K562 (cell line): ENCODE results near the gene GJC2. TPM values are rescaled to one million over a fixed set of nuclear protein-coding genes. Genes with fewer than 3 reads are reported as not detected.
A peak's percentile ranks its signal among the peaks of the same experiment; 100 is the strongest.

Experiments
- ATAC-seq: fragments of 200-7000 bp; cut with Tn5 transposase; 3 replicates; pipeline ENCODE4 v1.9.1; 2020; ENCODE audit warnings: moderate library complexity
- BruUV-seq: library from RNA; stranded (reverse); fragments of 400-500 nt; replicated peaks from 2 replicates; lab custom pipeline; 2021; lab: Mats Ljungman, UMichigan
- CTCF ChIA-PET: fragments of 300-600 bp; formaldehyde crosslinking; extraction: SDS; loops from one replicate; lab custom pipeline; 2021; ENCODE audit warnings: low intra/inter-chr PET ratio; lab: Yijun Ruan, JAX
- POLR2A ChIA-PET: fragments of 300-600, 350-650 bp; sonication (Branson Sonifier 250); formaldehyde crosslinking; extraction: SDS; loops from one replicate; lab custom pipeline; 2021; ENCODE audit warnings: antibody characterized with exemption, inconsistent platforms; lab: Yijun Ruan, JAX
- DNase-seq, 4 experiments: peaks; one replicate each; pipeline versions ENCODE4 v3.0.0 to v3.0.0-alpha.2; 2011 to 2018; ENCODE audit warnings: low spot score in 3 of 4, mixed read lengths in 3 of 4; ENCODE audit errors: extremely low read depth in 1 of 4
- FAIRE-seq: peaks from 2 replicates; lab custom pipeline; 2011; peaks lifted over from hg19 to GRCh38; lab: Jason Lieb, UNC
- H2AFZ ChIP-seq: 2 replicates; pipeline ENCODE4 v1.6.0; 2011; ENCODE audit warnings: low read depth, low read length, control low read depth, inconsistent platforms
- H3K27ac ChIP-seq: fragments of 200-600 bp; 3 replicates; pipeline ENCODE4 v1.8.0; 2011; ENCODE audit warnings: low read depth, mild to moderate bottlenecking, control low read depth, inconsistent platforms, low read length, moderate library complexity, mixed read lengths; ENCODE audit errors: extremely low read depth
- H3K27me3 ChIP-seq, 2 experiments: fragments of 300-600 bp in 1 of 2; 2 replicates in 1 of 2; 3 replicates in 1 of 2; pipeline versions ENCODE4 v1.6.0 to v1.8.0; 2011; ENCODE audit warnings: inconsistent platforms in 2 of 2, low read length in 2 of 2, mild to moderate bottlenecking in 1 of 2, mixed read lengths in 1 of 2, moderate library complexity in 1 of 2; ENCODE audit not compliant: control insufficient read depth in 2 of 2, insufficient read depth in 2 of 2
- H3K36me3 ChIP-seq: fragments of 300-600 bp; 3 replicates; pipeline ENCODE4 v1.8.0; 2011; ENCODE audit warnings: mild to moderate bottlenecking, low read length, inconsistent platforms; ENCODE audit not compliant: control insufficient read depth, insufficient read depth
- H3K4me1 ChIP-seq, 2 experiments: fragments of 200-600 bp in 1 of 2; replicated peaks in 1 of 2; 2 replicates in 1 of 2; 3 replicates in 1 of 2; pipeline versions ENCODE4 v1.5.1 to v1.8.0; 2011; ENCODE audit warnings: inconsistent platforms in 2 of 2, low read length in 2 of 2, mild to moderate bottlenecking in 1 of 2, mixed read lengths in 1 of 2, moderate library complexity in 1 of 2; ENCODE audit not compliant: control insufficient read depth in 2 of 2, insufficient read depth in 2 of 2
- H3K4me2 ChIP-seq: 2 replicates; pipeline ENCODE4 v1.6.1; 2011; ENCODE audit warnings: low read length, control low read depth, inconsistent platforms, mixed read lengths; ENCODE audit not compliant: insufficient read depth
- H3K4me3 ChIP-seq: fragments of 200-600 bp; sonication (generic), shearing (Covaris generic); 2 replicates; pipeline ENCODE4 v1.5.1; 2016; ENCODE audit warnings: control low read depth, inconsistent platforms
- H3K79me2 ChIP-seq: fragments of 200-600 bp; 3 replicates; pipeline ENCODE4 v1.8.0; 2011; ENCODE audit warnings: low read length, inconsistent platforms; ENCODE audit not compliant: control insufficient read depth, insufficient read depth
- H3K9ac ChIP-seq, 2 experiments: 2 replicates each; pipeline versions ENCODE4 v1.6.0 to v1.6.1; 2011; ENCODE audit warnings: low read depth in 2 of 2, low read length in 2 of 2, control low read depth in 1 of 2, inconsistent platforms in 1 of 2, mild to moderate bottlenecking in 1 of 2, mixed read lengths in 1 of 2; ENCODE audit not compliant: insufficient read depth in 1 of 2
- H3K9me1 ChIP-seq: one replicate; pipeline ENCODE4 v1.6.0; 2011; ENCODE audit warnings: inconsistent platforms, mild to moderate bottlenecking, low read length, moderate library complexity; ENCODE audit not compliant: control insufficient read depth, insufficient read depth
- H3K9me3 ChIP-seq: replicated peaks from 2 replicates; pipeline ENCODE4 v1.5.1; 2011; ENCODE audit warnings: low read depth, low read length, inconsistent platforms; ENCODE audit not compliant: control insufficient read depth, insufficient read depth
- H4K20me1 ChIP-seq: replicated peaks from 2 replicates; pipeline ENCODE4 v1.6.1; 2011; ENCODE audit warnings: low read length, inconsistent platforms, mixed read lengths; ENCODE audit not compliant: control insufficient read depth, insufficient read depth
- ATF4 ChIP-seq: fragments of 450-650 bp; formaldehyde crosslinking; IDR thresholded peaks from 2 replicates; pipeline ENCODE4 v1.4.0; 2022; ENCODE audit warnings: mild to moderate bottlenecking, moderate library complexity
- CBFA2T2 ChIP-seq: fragments of 450-650 bp; conservative IDR thresholded peaks from 2 replicates; pipeline ENCODE4 v1.6.1; 2017; ENCODE audit warnings: mild to moderate bottlenecking
- E2F1 ChIP-seq: sonication (generic); formaldehyde crosslinking; IDR thresholded peaks from 2 replicates; pipeline ENCODE4 v1.8.1; 2023; ENCODE audit warnings: mild to moderate bottlenecking, missing genetic modification reagents, moderate library complexity
- HEY1 ChIP-seq: fragments of 250-450 bp; sonication (Bioruptor Pico); IDR thresholded peaks from 2 replicates; pipeline ENCODE4 v1.5.0; 2020; ENCODE audit warnings: mild to moderate bottlenecking, moderate library complexity, borderline replicate concordance
- LCOR ChIP-seq: sonication (generic); formaldehyde crosslinking; IDR thresholded peaks from 2 replicates; pipeline ENCODE4 v1.8.0; 2022; ENCODE audit warnings: mild to moderate bottlenecking, missing genetic modification reagents
- NCOR1 ChIP-seq: fragments of 450-650 bp; IDR thresholded peaks from 2 replicates; pipeline ENCODE4 v1.6.1; 2016; ENCODE audit warnings: mild to moderate bottlenecking, moderate library complexity
- RBM22 ChIP-seq: fragments of 200-400 bp; formaldehyde crosslinking; IDR thresholded peaks from 2 replicates; pipeline ENCODE4 v1.6.1; 2018; ENCODE audit warnings: low read length, low read depth; ENCODE audit not compliant: poor library complexity, severe bottlenecking
- ZBTB1 ChIP-seq: sonication (generic); formaldehyde crosslinking; IDR thresholded peaks from 2 replicates; pipeline ENCODE4 v1.8.1; 2023; ENCODE audit warnings: missing genetic modification reagents, low read depth, mild to moderate bottlenecking, borderline replicate concordance
- ZBTB2 ChIP-seq: fragments of 450-650 bp; IDR thresholded peaks from 2 replicates; pipeline ENCODE4 v1.6.1; 2016; ENCODE audit warnings: antibody characterized with exemption
- ZNF830 ChIP-seq: fragments of 250-450 bp; sonication (Bioruptor Pico); IDR thresholded peaks from 2 replicates; pipeline ENCODE4 v1.5.0; 2021; ENCODE audit warnings: mild to moderate bottlenecking
- WGBS: fragments of 100-300 bp; shearing (Covaris generic); methylation state at CpG from one replicate; pipeline ENCODE4 v1.1.6; 2016; ENCODE audit warnings: low coverage, mixed read lengths; ENCODE audit not compliant: insufficient coverage; ENCODE audit errors: missing lambda C conversion rate; 5-methylcytosine and 5-hydroxymethylcytosine counted together
- in situ Hi-C: fragments of 300-500 bp; cut with MboI; formaldehyde crosslinking; loops from 4 replicates; pipeline ENCODE4 v1.15.0; 2018; ENCODE audit warnings: inconsistent platforms, mixed read lengths
- intact Hi-C: fragments of 100-400 bp; cut with micrococcal nuclease; formaldehyde crosslinking; loops from 2 replicates; pipeline ENCODE4 v1.14.2; 2022
- polyA plus RNA-seq, 8 experiments: library from polyadenylated mRNA; depleted of rRNA in 4 of 8; stranded (reverse) in 5 of 8; unstranded in 3 of 8; fragments of >200 nt; fragmentation: Nextera tagmentation in 2 of 8; fragmentation: Illumina TruSeq in 1 of 8; extraction: Ambion mirVana in 2 of 8; extraction: Trizol in 1 of 8; gene quantifications; 2 replicates each; pipeline versions ENCODE4 v1.2.1 to v1.2.3, GENCODE V29; 2011 to 2014; ENCODE audit warnings: inconsistent platforms in 1 of 8, missing spikeins in 1 of 8
- total RNA-seq, 7 experiments: library from RNA; depleted of rRNA in 6 of 7; stranded (reverse); fragments of >200 nt in 6 of 7; fragmentation: Illumina TruSeq in 2 of 7; extraction: Trizol in 2 of 7; gene quantifications; 2 replicates each; pipeline versions ENCODE4 v1.2.1 to v1.2.3, GENCODE V29; 2011 to 2021; ENCODE audit warnings: low replicate concordance in 1 of 7

The GJC2 gene
- total and polyA plus RNA-seq, 9 of the 15 experiments (the other 6 are each of a cell fraction or from before 2014, with no cell fraction given), result 0.03 to 0.62 (median 0.11) TPM; not detected in 2

DNA sequence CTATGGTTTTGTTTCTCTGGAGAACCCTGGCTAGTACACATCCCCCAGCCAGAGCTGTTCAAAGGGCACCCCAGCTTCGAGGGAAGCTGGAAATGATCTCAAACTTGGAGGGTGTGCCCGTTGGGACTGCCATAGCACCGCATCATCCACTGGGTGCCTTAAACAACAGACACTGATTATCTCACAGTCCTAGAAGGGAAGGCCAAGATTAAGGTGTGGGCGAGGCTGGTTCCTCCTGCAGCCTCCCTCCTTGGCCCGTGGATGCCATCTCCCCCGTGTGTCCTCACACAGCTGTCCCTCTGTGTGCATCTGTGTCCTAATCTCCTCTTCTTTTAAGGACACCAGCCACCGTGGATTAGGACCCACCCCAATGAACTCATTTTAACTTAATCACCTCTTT lies 11.6 kb downstream of the GJC2 start:
- Histone ChIP-seq H3K4me2 (no peak overlapping the region), H2AFZ (no peak overlapping the region), H3K4me1 (peaks cover 10 to 66% of the 10 kb centered on the region in 2 experiments; a peak in 4 of 5 replicates), H3K27me3 (no peaks in the 10 kb centered on the region), H3K9ac (peak overlapping the region in 1 of 2 experiments; percentile 74; a peak in 1 of 4 replicates), H3K9me3 (no peaks in the 10 kb centered on the region), H3K27ac (no peak overlapping the region), H3K4me3 (no peak overlapping the region), H3K36me3 (no peaks in the 10 kb centered on the region), H3K79me2 (peaks cover 2% of the 10 kb centered on the region; the same call in 2 of the 3 replicates), H4K20me1 (peaks cover 6% of the 10 kb centered on the region), H3K9me1 (peaks cover 12% of the 10 kb centered on the region)
- ChIA-PET CTCF (no interaction called here), POLR2A (interaction anchor here (0.6 to 3.3 kb wide), 4 partner anchors 10 to 29 kb away, joined by 3 to 15 read pairs (median 4); no protein-coding TSS in a partner anchor)
- in situ Hi-C loops (no loop called here), intact Hi-C loops (no loop called here)
- no peak for ATAC-seq
- no peak for DNase-seq
- whole genome bisulfite sequencing, result 4% methylated on average over 7 of the region's 7 CpGs
- BruUV-seq, result no TSS peak
- peak; percentile 81 for FAIRE-seq
- TF ChIP-seq ZNF830 (CRISPR knock-in tag), result no peak
- TF ChIP-seq RBM22, result no peak

DNA sequence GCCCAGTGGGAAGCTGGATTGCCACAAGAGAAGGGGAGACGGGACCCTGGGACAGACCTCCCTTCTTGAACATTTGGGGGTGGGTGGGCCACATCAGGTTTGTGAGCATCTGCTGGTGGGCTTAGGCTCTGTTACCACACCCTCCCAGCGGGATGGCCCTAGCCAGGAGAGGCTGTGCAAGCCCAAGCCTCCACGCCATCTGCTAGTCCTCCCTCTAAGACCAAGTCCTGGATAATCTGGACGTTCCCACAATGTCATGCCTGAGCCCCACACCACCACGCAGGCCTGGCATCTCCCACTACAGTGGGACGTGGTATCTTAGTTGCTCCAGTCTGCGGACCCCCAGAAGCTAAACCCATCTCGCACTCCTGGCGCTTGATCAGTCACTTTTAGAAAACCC lies 12.1 kb downstream of the GJC2 start:
- Histone ChIP-seq H4K20me1 (peaks cover 6% of the 10 kb centered on the region), H3K4me3 (no peak overlapping the region), H3K27me3 (no peaks in the 10 kb centered on the region), H3K27ac (no peak overlapping the region), H3K9me1 (peaks cover 12% of the 10 kb centered on the region), H2AFZ (no peak overlapping the region), H3K36me3 (no peaks in the 10 kb centered on the region), H3K9me3 (no peaks in the 10 kb centered on the region), H3K4me2 (no peak overlapping the region), H3K4me1 (peaks cover 15 to 66% of the 10 kb centered on the region in 2 experiments), H3K79me2 (peaks cover 7% of the 10 kb centered on the region), H3K9ac (peak overlapping the region in 1 of 2 experiments; percentile 83; a peak in 2 of 4 replicates)
- CTCF ChIA-PET, result no interaction called here
- in situ Hi-C loops, result no loop called here
- 55% methylated on average over 9 of the region's 9 CpGs for WGBS
- FAIRE-seq, result no peak
- TF ChIP-seq ZBTB1 (CRISPR knock-in tag) (no peak), E2F1 (CRISPR knock-in tag) (no peak), ZBTB2 (no peak), CBFA2T2 (no peak), LCOR (CRISPR knock-in tag) (no peak), NCOR1 (no peak), ATF4 (CRISPR knock-in tag) (no peak), HEY1 (CRISPR knock-in tag) (no peak)
- no TSS peak for BruUV-seq
- POLR2A ChIA-PET, result interaction anchor here (0.6 to 3.3 kb wide), 6 partner anchors 11 to 243 kb away, joined by 3 to 15 read pairs (median 3); no protein-coding TSS in a partner anchor
- ATAC-seq, result no peak
- intact Hi-C loops, result no loop called here
- DNase-seq, result no peak
